K562 (cell line): ENCODE results near the gene SLC25A45. TPM values are rescaled to one million over a fixed set of nuclear protein-coding genes. Genes with fewer than 3 reads are reported as not detected.

Experiments
- ATAC-seq: fragments of 200-7000 bp; cut with Tn5 transposase; 3 replicates; pipeline ENCODE4 v1.9.1; 2020; ENCODE audit warnings: moderate library complexity
- BruUV-seq: library from RNA; stranded (reverse); fragments of 400-500 nt; replicated peaks from 2 replicates; lab custom pipeline; 2021; lab: Mats Ljungman, UMichigan
- CTCF ChIA-PET: fragments of 300-600 bp; formaldehyde crosslinking; extraction: SDS; loops from one replicate; lab custom pipeline; 2021; ENCODE audit warnings: low intra/inter-chr PET ratio; lab: Yijun Ruan, JAX
- POLR2A ChIA-PET: fragments of 300-600, 350-650 bp; sonication (Branson Sonifier 250); formaldehyde crosslinking; extraction: SDS; loops from one replicate; lab custom pipeline; 2021; ENCODE audit warnings: antibody characterized with exemption, inconsistent platforms; lab: Yijun Ruan, JAX
- DNase-seq, 4 experiments: peaks; one replicate each; pipeline versions ENCODE4 v3.0.0 to v3.0.0-alpha.2; 2011 to 2018; ENCODE audit warnings: low spot score in 3 of 4, mixed read lengths in 3 of 4; ENCODE audit errors: extremely low read depth in 1 of 4
- FAIRE-seq: peaks from 2 replicates; lab custom pipeline; 2011; peaks lifted over from hg19 to GRCh38; lab: Jason Lieb, UNC
- H2AFZ ChIP-seq: 2 replicates; pipeline ENCODE4 v1.6.0; 2011; ENCODE audit warnings: low read depth, low read length, control low read depth, inconsistent platforms
- H3K27ac ChIP-seq: fragments of 200-600 bp; 3 replicates; pipeline ENCODE4 v1.8.0; 2011; ENCODE audit warnings: low read depth, mild to moderate bottlenecking, control low read depth, inconsistent platforms, low read length, moderate library complexity, mixed read lengths; ENCODE audit errors: extremely low read depth
- H3K27me3 ChIP-seq, 2 experiments: fragments of 300-600 bp in 1 of 2; 2 replicates in 1 of 2; 3 replicates in 1 of 2; pipeline versions ENCODE4 v1.6.0 to v1.8.0; 2011; ENCODE audit warnings: inconsistent platforms in 2 of 2, low read length in 2 of 2, mild to moderate bottlenecking in 1 of 2, mixed read lengths in 1 of 2, moderate library complexity in 1 of 2; ENCODE audit not compliant: control insufficient read depth in 2 of 2, insufficient read depth in 2 of 2
- H3K36me3 ChIP-seq: fragments of 300-600 bp; 3 replicates; pipeline ENCODE4 v1.8.0; 2011; ENCODE audit warnings: mild to moderate bottlenecking, low read length, inconsistent platforms; ENCODE audit not compliant: control insufficient read depth, insufficient read depth
- H3K4me1 ChIP-seq, 2 experiments: fragments of 200-600 bp in 1 of 2; replicated peaks in 1 of 2; 2 replicates in 1 of 2; 3 replicates in 1 of 2; pipeline versions ENCODE4 v1.5.1 to v1.8.0; 2011; ENCODE audit warnings: inconsistent platforms in 2 of 2, low read length in 2 of 2, mild to moderate bottlenecking in 1 of 2, mixed read lengths in 1 of 2, moderate library complexity in 1 of 2; ENCODE audit not compliant: control insufficient read depth in 2 of 2, insufficient read depth in 2 of 2
- H3K4me2 ChIP-seq: 2 replicates; pipeline ENCODE4 v1.6.1; 2011; ENCODE audit warnings: low read length, control low read depth, inconsistent platforms, mixed read lengths; ENCODE audit not compliant: insufficient read depth
- H3K4me3 ChIP-seq: fragments of 200-600 bp; sonication (generic), shearing (Covaris generic); 2 replicates; pipeline ENCODE4 v1.5.1; 2016; ENCODE audit warnings: control low read depth, inconsistent platforms
- H3K79me2 ChIP-seq: fragments of 200-600 bp; 3 replicates; pipeline ENCODE4 v1.8.0; 2011; ENCODE audit warnings: low read length, inconsistent platforms; ENCODE audit not compliant: control insufficient read depth, insufficient read depth
- H3K9ac ChIP-seq, 2 experiments: 2 replicates each; pipeline versions ENCODE4 v1.6.0 to v1.6.1; 2011; ENCODE audit warnings: low read depth in 2 of 2, low read length in 2 of 2, control low read depth in 1 of 2, inconsistent platforms in 1 of 2, mild to moderate bottlenecking in 1 of 2, mixed read lengths in 1 of 2; ENCODE audit not compliant: insufficient read depth in 1 of 2
- H3K9me1 ChIP-seq: one replicate; pipeline ENCODE4 v1.6.0; 2011; ENCODE audit warnings: inconsistent platforms, mild to moderate bottlenecking, low read length, moderate library complexity; ENCODE audit not compliant: control insufficient read depth, insufficient read depth
- H3K9me3 ChIP-seq: replicated peaks from 2 replicates; pipeline ENCODE4 v1.5.1; 2011; ENCODE audit warnings: low read depth, low read length, inconsistent platforms; ENCODE audit not compliant: control insufficient read depth, insufficient read depth
- H4K20me1 ChIP-seq: replicated peaks from 2 replicates; pipeline ENCODE4 v1.6.1; 2011; ENCODE audit warnings: low read length, inconsistent platforms, mixed read lengths; ENCODE audit not compliant: control insufficient read depth, insufficient read depth
- BRD9 ChIP-seq: fragments of 450-650 bp; IDR thresholded peaks from 2 replicates; pipeline ENCODE4 v1.6.1; 2018; ENCODE audit warnings: low read depth; ENCODE audit not compliant: partially characterized antibody
- HDAC1 ChIP-seq, 2 experiments: fragments of 450-650 bp; IDR thresholded peaks; 2 replicates each; pipeline ENCODE4 v1.6.1; 2016 to 2017; ENCODE audit warnings: inconsistent platforms in 1 of 2, mild to moderate bottlenecking in 1 of 2, moderate library complexity in 1 of 2
- HMG20B ChIP-seq: fragments of 250-450 bp; sonication (Bioruptor Pico); IDR thresholded peaks from 2 replicates; pipeline ENCODE4 v1.5.0; 2021; ENCODE audit warnings: mild to moderate bottlenecking
- HNRNPK ChIP-seq: fragments of 200-400 bp; formaldehyde crosslinking; IDR thresholded peaks from one replicate; pipeline ENCODE4 v1.6.1; 2018; ENCODE audit warnings: mild to moderate bottlenecking, low read depth, low read length; ENCODE audit not compliant: poor library complexity, severe bottlenecking
- HOXB6 ChIP-seq: fragments of 250-450 bp; sonication (Bioruptor Pico); IDR thresholded peaks from 2 replicates; pipeline ENCODE4 v1.5.1; 2022; ENCODE audit warnings: mild to moderate bottlenecking, borderline replicate concordance
- KDM2B ChIP-seq: fragments of 250-450 bp; sonication (Bioruptor Pico); IDR thresholded peaks from 2 replicates; pipeline ENCODE4 v1.8.0; 2021; ENCODE audit warnings: mild to moderate bottlenecking, moderate library complexity
- L3MBTL2 ChIP-seq: fragments of 450-650 bp; IDR thresholded peaks from 2 replicates; pipeline ENCODE4 v1.6.1; 2016; ENCODE audit warnings: mild to moderate bottlenecking, moderate library complexity
- MAZ ChIP-seq, 2 experiments: fragments of 450-650 bp in 1 of 2; sonication (generic) in 1 of 2; formaldehyde crosslinking; IDR thresholded peaks in 1 of 2; conservative IDR thresholded peaks in 1 of 2; 2 replicates each; pipeline versions ENCODE4 v1.4.0 to v1.5.0; 2020; ENCODE audit warnings: mild to moderate bottlenecking in 1 of 2, missing genetic modification reagents in 1 of 2
- MYC ChIP-seq, 2 experiments: fragments of 250-450 bp in 1 of 2; sonication (Bioruptor Pico) in 1 of 2; IDR thresholded peaks; 2 replicates each; pipeline versions ENCODE4 v1.5.1 to v1.6.1; 2012 to 2021; ENCODE audit warnings: low read depth in 2 of 2, borderline replicate concordance in 1 of 2, improper control_type of control experiment in 1 of 2, low read length in 1 of 2, mild to moderate bottlenecking in 1 of 2, moderate library complexity in 1 of 2
- NBN ChIP-seq: fragments of 450-650 bp; IDR thresholded peaks from 2 replicates; pipeline ENCODE4 v1.6.1; 2016; ENCODE audit warnings: low read depth, mild to moderate bottlenecking
- OTX1 ChIP-seq: fragments of 450-650 bp; formaldehyde crosslinking; IDR thresholded peaks from 2 replicates; pipeline ENCODE4 v1.4.0; 2022; ENCODE audit warnings: mild to moderate bottlenecking
- PTTG1 ChIP-seq: fragments of 450-650 bp; IDR thresholded peaks from 2 replicates; pipeline ENCODE4 v1.6.1; 2016; ENCODE audit warnings: low read depth, mild to moderate bottlenecking, missing genetic modification characterization, missing compliant biosample characterization
- RAD21 ChIP-seq, 2 experiments: fragments of 250-450 bp in 1 of 2; fragments of 450-650 bp in 1 of 2; sonication (Bioruptor Pico) in 1 of 2; formaldehyde crosslinking in 1 of 2; IDR thresholded peaks in 1 of 2; conservative IDR thresholded peaks in 1 of 2; 2 replicates each; pipeline versions ENCODE4 v1.4.0 to v1.8.0; 2020 to 2022; ENCODE audit warnings: mild to moderate bottlenecking in 2 of 2, moderate library complexity in 1 of 2
- ZNF3 ChIP-seq: fragments of 250-450 bp; sonication (Bioruptor Pico); IDR thresholded peaks from 2 replicates; pipeline ENCODE4 v1.5.0; 2021; ENCODE audit warnings: mild to moderate bottlenecking, moderate library complexity
- ZNF589 ChIP-seq: fragments of 200-800 bp; sonication (Bioruptor generic); IDR thresholded peaks from 2 replicates; pipeline ENCODE4 v1.6.1; 2016; ENCODE audit warnings: low read depth, missing genetic modification characterization, missing compliant biosample characterization
- WGBS: fragments of 100-300 bp; shearing (Covaris generic); methylation state at CpG from one replicate; pipeline ENCODE4 v1.1.6; 2016; ENCODE audit warnings: low coverage, mixed read lengths; ENCODE audit not compliant: insufficient coverage; ENCODE audit errors: missing lambda C conversion rate; 5-methylcytosine and 5-hydroxymethylcytosine counted together
- in situ Hi-C: fragments of 300-500 bp; cut with MboI; formaldehyde crosslinking; loops from 4 replicates; pipeline ENCODE4 v1.15.0; 2018; ENCODE audit warnings: inconsistent platforms, mixed read lengths
- intact Hi-C: fragments of 100-400 bp; cut with micrococcal nuclease; formaldehyde crosslinking; loops from 2 replicates; pipeline ENCODE4 v1.14.2; 2022
- polyA plus RNA-seq, 8 experiments: library from polyadenylated mRNA; depleted of rRNA in 4 of 8; stranded (reverse) in 5 of 8; unstranded in 3 of 8; fragments of >200 nt; fragmentation: Nextera tagmentation in 2 of 8; fragmentation: Illumina TruSeq in 1 of 8; extraction: Ambion mirVana in 2 of 8; extraction: Trizol in 1 of 8; gene quantifications; 2 replicates each; pipeline versions ENCODE4 v1.2.1 to v1.2.3, GENCODE V29; 2011 to 2014; ENCODE audit warnings: inconsistent platforms in 1 of 8, missing spikeins in 1 of 8
- total RNA-seq, 7 experiments: library from RNA; depleted of rRNA in 6 of 7; stranded (reverse); fragments of >200 nt in 6 of 7; fragmentation: Illumina TruSeq in 2 of 7; extraction: Trizol in 2 of 7; gene quantifications; 2 replicates each; pipeline versions ENCODE4 v1.2.1 to v1.2.3, GENCODE V29; 2011 to 2021; ENCODE audit warnings: low replicate concordance in 1 of 7
- TF ChIP-seq, protein P1 (sequence below): fragments of 250-450 bp; sonication (Bioruptor Pico); IDR thresholded peaks from 2 replicates; pipeline ENCODE4 v1.5.1; 2021; ENCODE audit warnings: mild to moderate bottlenecking
- TF ChIP-seq, protein P2 (sequence below): IDR thresholded peaks from 2 replicates; pipeline ENCODE4 v1.6.1; 2011; ENCODE audit warnings: borderline replicate concordance, low read depth, mild to moderate bottlenecking, moderate library complexity, low read length; ENCODE audit not compliant: insufficient read depth, poor library complexity, severe bottlenecking

The SLC25A45 gene
- total and polyA plus RNA-seq, 9 of the 15 experiments (the other 6 are each of a cell fraction or from before 2014, with no cell fraction given), result 0.15 to 2.3 (median 0.68) TPM

GRCh38 chr11:65329944-65330403 is 52.5 kb downstream of the SLC25A45 start:
- FAIRE-seq (peak; percentile 94), DNase-seq (peak; percentile 52 to 96 (median 64)), ATAC-seq (peak; percentile 65)
- Histone ChIP-seq H3K79me2 (peaks cover 16% of the 10 kb centered on the region), H3K4me1 (peaks cover 10 to 11% of the 10 kb centered on the region in 2 experiments; a peak in 4 of 5 replicates), H3K4me3 (no peak overlapping the region), H3K4me2 (peak overlapping the region; percentile 24; the same call in 1 of the 2 replicates), H3K9me1 (no peaks in the 10 kb centered on the region), H3K27ac (no peak overlapping the region; the same call in 1 of the 3 replicates), H3K9me3 (no peaks in the 10 kb centered on the region), H4K20me1 (no peaks in the 10 kb centered on the region), H3K27me3 (no peaks in the 10 kb centered on the region), H3K9ac (peak overlapping the region in 1 of 2 experiments; percentile 44; a peak in 2 of 4 replicates), H2AFZ (peak overlapping the region; percentile 89), H3K36me3 (no peaks in the 10 kb centered on the region)
- no TSS peak for BruUV-seq
- in situ Hi-C loops (no loop called here), intact Hi-C loops (loop anchor here (1.0 to 2.0 kb wide), 3 partner anchors 13 to 125 kb away; no protein-coding TSS in a partner anchor)
- 2% methylated on average over 13 of the region's 13 CpGs for WGBS
- ChIA-PET POLR2A (interaction anchor here (0.7 to 8.2 kb wide), 14 partner anchors 8 to 212 kb away, joined by 3 to 119 read pairs (median 3); partner anchors contain the start of gene MALAT1), CTCF (interaction anchor here (0.8 to 2.2 kb wide), 5 partner anchors 14 to 219 kb away, joined by 5 to 26 read pairs (median 6); no protein-coding TSS in a partner anchor)
- no peak for TF ChIP-seq HNRNPK
- TF ChIP-seq, protein P1, sequence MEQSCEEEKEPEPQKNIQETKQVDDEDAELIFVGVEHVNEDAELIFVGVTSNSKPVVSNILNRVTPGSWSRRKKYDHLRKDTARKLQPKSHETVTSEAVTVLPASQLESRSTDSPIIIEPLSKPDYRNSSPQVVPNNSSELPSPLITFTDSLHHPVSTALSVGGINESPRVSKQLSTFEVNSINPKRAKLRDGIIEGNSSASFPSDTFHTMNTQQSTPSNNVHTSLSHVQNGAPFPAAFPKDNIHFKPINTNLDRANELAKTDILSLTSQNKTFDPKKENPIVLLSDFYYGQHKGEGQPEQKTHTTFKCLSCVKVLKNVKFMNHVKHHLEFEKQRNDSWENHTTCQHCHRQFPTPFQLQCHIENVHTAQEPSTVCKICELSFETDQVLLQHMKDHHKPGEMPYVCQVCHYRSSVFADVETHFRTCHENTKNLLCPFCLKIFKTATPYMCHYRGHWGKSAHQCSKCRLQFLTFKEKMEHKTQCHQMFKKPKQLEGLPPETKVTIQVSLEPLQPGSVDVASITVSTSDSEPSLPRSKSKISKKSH (CRISPR knock-in tag), result no peak
- TF ChIP-seq ZNF589 (CRISPR knock-in tag), result no peak
- TF ChIP-seq KDM2B, result 0 out of 2 replicates have a peak, but pooled peaks have one; percentile 49
- no peak for TF ChIP-seq PTTG1 (tag)
- TF ChIP-seq HOXB6 (CRISPR knock-in tag), result no peak
- TF ChIP-seq HDAC1 (IDR thresholded peaks at IDR 0.05), result 0 out of 4 replicates have a peak, but pooled peaks of 1 of the 2 experiments have one; percentile 42
- peak; percentile 80 for TF ChIP-seq L3MBTL2
- TF ChIP-seq, protein P2, sequence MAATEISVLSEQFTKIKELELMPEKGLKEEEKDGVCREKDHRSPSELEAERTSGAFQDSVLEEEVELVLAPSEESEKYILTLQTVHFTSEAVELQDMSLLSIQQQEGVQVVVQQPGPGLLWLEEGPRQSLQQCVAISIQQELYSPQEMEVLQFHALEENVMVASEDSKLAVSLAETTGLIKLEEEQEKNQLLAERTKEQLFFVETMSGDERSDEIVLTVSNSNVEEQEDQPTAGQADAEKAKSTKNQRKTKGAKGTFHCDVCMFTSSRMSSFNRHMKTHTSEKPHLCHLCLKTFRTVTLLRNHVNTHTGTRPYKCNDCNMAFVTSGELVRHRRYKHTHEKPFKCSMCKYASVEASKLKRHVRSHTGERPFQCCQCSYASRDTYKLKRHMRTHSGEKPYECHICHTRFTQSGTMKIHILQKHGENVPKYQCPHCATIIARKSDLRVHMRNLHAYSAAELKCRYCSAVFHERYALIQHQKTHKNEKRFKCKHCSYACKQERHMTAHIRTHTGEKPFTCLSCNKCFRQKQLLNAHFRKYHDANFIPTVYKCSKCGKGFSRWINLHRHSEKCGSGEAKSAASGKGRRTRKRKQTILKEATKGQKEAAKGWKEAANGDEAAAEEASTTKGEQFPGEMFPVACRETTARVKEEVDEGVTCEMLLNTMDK, result peak; percentile 23
- peak; percentile 55 to 74 for TF ChIP-seq RAD21 (CRISPR knock-in tag; conservative IDR thresholded peaks at IDR 0.05 in 1 of 2, IDR thresholded peaks at IDR 0.05 in 1 of 2)
- peak; percentile 57; the same call in 1 of the 2 replicates for TF ChIP-seq MYC (IDR thresholded peaks at IDR 0.05; ENCODE audit: low read depth, low read length)
- no peak for TF ChIP-seq MYC (CRISPR knock-in tag; IDR thresholded peaks at IDR 0.05; ENCODE audit: borderline replicate concordance, low read depth)
- TF ChIP-seq ZNF3, result no peak
- TF ChIP-seq HMG20B (CRISPR knock-in tag), result no peak
- TF ChIP-seq BRD9, result peak; percentile 78
- TF ChIP-seq NBN, result 0 out of 2 replicates have a peak, but pooled peaks have one; percentile 35
- TF ChIP-seq MAZ (CRISPR knock-in tag; conservative IDR thresholded peaks at IDR 0.05 in 1 of 2, IDR thresholded peaks at IDR 0.05 in 1 of 2), result 0 out of 4 replicates have a peak, but pooled peaks of 1 of the 2 experiments have one; percentile 23
- TF ChIP-seq OTX1 (CRISPR knock-in tag), result no peak
